DMS79 treated with DMSO at 0.1 percent for 48 hours (cell line): ENCODE measurements around the gene SOX1.

Experiments
- DNase-seq: peaks from one replicate; lab custom pipeline; 2025; lab: John Stamatoyannopoulos, UW

Gene SOX1

DNA sequence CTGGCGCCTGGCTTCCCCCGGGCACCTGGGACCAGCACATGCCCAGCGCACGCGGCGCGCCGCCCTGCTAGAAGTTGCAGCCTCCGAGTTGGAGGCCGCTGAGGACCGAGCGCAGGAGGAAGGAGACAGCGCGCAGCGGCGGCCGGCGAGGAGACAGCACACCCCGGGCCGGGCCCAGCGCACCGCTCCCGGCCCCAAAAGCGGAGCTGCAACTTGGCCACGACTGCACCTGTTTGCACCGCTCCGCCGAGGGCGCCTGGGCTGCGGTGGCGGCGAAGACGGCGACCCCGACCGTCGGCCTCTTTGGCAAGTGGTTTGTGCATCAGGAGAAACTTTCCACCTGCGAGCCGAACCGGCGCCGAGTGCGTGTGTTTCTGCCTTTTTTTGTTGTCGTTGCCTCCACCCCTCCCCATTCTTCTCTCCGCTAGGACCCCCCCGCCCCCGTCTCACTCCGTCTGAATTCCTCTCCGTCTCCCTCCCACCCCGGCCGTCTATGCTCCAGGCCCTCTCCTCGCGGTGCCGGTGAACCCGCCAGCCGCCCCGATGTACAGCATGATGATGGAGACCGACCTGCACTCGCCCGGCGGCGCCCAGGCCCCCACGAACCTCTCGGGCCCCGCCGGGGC, at the start of gene SOX1:
TSS of gene SOX1 (plus strand) at position 34 of the 626 bp plus-strand sequence. CDS start at position 544, 510 bp downstream.
- DNase-seq: peak; percentile 96

DNA sequence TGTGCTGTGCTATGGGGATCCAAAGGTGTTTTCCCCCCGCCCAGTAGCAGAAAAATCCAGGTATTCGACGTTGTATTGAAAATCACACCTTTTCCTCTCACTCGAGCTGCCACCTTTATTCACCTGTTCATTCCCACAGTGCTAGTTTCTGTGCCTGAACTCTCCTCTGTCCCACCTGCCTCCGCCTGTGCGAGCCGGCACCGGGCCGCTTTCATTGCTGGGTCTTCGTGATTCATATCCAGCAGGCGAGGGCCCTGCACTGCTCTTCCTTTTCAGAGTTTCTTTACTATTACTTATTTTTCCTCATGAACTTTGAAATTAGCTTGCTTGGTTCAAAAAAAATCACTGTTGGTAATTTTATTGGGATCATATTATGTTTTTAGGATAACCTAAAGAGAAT, 42.4 kb upstream of the SOX1 start:
- no peak for DNase-seq

DNA sequence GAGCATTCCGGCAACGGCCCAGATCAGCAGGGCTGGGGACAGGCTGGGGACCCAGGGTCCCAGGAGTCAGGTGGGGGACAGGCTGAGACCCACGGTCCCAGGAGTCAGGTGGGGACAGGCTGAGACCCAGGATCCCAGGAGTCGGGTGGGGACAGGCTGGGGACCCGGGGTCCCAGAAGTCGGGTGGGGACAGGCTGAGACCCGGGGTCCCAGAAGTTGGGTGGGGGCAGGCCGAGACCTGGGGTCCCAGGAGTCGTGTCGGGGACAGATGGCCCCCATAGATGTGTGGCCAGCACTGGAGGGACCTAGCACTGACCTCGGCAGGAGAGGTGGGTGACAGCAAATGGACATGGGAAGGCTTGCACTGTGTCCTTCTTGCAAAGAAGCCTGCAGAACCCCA, 39.7 kb upstream of the SOX1 start:
- DNase-seq: no peak

DNA sequence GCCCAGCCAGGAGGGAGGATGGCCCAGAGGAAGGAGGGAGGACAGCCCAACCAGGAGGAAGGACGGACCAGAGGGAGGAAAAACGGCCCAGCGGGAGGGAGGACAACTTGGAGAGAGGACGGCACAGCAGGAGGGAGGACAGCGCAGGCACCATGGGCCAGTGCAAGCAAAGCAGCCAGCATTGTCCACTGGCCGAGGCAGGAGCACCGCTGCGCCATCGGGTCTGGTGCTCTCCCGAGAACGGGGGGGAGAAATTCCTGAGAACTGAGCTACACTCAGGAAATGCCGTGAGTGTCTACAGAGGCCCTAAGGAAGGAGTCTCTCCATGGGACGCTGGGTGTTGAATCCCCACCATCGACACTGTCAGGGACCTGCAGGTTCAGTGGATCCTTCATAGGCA, 38.5 kb upstream of the SOX1 start:
- no peak for DNase-seq

DNA sequence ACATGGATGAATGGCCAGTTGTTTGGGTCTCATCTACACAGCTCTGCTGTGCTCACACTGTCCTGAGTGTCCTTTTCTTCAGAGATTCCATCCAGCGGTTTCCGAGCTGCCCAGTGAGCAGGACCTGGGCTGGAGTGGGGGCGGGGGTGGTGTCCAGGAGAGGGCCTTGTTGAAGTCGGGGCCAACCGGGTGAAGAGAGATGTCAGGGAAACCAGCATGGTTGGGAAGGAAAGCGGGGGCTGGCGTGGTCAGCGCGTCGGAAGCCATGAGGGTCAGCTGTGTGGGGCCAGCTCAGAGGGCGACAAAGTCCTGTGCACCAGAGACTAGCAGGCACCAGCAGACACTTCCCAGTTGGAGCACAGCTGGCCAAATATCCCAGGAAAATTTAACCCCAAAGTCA, 37.8 kb upstream of the SOX1 start:
- no peak for DNase-seq

DNA sequence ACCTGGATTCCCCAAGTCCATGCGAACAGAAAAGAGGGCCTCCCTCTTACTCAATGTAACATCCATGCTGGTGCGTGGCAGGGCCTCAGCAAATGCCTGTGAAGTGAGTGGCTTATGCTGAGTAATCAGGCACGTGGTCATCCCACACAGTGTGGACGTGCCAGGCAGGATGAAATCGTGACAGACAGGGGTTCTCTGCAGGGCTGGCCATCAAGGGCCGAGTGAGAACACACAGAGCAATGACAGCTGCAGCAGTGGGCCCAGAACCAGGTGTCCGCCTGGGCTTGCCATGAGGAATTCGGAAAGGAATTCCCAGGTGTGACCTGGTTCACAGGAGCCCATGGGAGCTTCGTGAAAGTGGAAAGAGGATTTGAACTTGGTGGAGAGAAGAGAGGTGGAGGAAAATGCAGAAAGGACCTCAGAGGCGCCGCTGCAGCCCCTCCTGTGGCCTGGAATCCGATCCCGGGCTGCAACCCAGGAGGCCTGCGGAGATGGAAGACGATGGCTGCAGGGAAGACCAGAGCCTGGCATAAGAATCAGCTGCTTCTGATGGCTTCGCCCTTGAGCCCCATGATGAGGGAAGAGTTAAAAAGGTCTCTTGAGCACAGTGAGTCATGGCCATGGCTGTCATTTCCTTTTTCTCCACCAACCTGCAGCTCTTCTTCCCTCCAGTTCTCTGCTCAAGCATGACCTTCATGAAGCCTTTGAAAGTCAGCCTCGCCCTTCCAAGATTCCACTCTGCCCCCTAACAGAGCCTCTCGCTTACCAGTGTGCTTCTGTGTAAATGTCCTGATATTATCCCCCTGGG, 34.6 kb upstream of the SOX1 start:
- DNase-seq: peak; percentile 78

DNA sequence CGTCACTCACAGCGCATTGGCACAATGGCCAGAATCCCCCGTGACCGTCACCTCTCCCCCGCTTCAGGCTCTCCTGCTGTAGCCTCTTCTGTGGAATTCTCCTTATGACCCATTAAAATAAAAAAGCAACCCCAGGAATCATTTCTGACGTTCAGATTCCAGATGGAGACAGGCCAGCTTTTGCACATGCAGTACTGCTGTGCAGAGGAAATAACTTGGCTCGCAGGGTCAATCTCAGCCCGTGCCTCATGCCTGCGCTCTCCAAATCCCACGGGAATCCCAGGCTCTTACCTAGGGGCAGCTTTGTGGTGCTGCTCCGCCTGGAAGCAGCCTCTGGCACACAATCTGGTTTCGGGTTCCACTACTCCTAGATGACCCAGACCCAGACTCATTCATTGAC, 32.7 kb upstream of the SOX1 start:
- peak; percentile 60 for DNase-seq

DNA sequence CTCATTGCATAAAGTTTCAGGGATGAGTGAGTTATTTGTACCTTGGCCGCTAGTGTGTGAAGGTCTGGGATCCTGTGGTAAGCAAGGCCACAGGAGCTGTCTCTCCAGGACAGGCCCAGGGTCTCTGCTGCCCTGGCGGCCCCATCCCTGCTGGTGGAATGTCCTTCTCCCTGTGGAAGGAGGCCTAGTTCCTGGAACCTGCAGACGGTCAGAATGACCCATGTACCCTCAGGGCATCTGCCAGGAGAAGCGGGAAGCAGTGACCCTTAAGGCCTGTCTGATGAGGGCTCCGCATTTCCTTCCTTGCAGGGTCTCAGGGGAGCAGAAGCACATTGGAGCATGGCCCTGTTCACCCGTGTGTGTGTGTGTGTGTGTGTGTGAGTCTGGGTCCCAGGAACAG, 32.1 kb upstream of the SOX1 start:
- no peak for DNase-seq

DNA sequence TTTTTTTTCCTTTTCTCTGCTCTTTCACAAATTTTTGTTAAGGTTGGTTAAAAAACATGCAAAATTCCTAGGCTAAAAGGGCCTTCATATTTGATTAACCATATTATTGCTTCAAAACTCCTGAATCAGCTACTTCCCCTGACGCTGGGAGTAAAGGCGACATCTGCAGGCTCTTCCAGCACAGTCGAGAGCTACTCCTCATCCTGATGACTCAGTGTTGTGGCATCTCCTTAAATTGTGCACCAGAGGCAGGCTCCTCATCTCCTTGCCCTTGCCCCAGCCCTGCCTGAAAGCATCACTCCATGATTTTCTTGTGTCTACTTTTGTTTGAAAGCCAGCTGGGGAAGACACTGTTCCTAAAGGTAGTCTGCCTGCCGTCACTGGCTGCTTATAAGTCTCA, 24.5 kb upstream of the SOX1 start:
- no peak for DNase-seq

DNA sequence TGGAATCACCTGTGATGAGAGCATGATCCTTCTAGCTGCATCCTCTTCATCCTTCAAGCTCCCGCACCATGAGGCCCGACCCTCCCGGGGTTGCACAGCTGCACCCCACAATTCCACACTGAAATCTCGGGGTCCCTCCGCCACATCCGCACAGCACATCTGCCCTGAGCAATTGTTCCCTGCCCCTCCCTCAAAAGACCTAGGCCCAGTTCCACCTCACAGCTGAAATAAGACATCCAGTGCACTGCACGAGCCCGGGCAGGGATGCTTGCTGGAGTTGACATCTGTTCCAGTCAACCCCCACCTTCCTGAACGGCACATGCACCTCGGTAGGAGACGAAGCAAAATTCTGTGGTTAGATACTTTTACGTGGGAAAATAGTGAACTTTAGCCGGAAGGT, 14.7 kb upstream of the SOX1 start:
- no peak for DNase-seq

DNA sequence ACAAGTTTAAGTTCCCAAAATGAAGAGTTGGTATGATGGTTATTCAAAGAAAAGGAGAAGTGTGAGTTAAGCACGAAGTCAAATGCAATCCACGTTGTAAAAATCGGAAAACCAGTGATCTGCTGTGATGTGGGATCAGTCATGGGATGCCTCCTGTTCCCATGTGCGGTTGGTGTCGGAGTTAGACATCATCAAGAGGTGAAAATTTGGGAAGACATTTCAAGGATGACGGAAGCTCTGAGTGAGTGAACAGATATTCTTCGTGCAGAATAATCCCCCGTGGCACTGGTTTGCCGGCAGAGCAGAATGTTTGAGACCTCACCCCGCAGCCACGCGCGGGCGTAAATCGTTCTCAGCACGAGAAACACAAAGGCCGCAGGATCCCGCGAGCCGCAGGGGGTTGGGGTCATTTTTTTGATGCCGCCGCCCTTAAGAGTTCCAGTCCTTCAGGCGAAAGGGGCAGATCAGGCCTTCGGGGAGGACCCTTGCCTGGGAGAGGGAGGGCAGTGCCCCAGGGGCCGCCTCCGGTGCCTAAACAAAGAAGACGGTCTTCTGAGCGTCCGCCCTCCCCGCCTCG, 13.7 kb upstream of the SOX1 start:
- no peak for DNase-seq

DNA sequence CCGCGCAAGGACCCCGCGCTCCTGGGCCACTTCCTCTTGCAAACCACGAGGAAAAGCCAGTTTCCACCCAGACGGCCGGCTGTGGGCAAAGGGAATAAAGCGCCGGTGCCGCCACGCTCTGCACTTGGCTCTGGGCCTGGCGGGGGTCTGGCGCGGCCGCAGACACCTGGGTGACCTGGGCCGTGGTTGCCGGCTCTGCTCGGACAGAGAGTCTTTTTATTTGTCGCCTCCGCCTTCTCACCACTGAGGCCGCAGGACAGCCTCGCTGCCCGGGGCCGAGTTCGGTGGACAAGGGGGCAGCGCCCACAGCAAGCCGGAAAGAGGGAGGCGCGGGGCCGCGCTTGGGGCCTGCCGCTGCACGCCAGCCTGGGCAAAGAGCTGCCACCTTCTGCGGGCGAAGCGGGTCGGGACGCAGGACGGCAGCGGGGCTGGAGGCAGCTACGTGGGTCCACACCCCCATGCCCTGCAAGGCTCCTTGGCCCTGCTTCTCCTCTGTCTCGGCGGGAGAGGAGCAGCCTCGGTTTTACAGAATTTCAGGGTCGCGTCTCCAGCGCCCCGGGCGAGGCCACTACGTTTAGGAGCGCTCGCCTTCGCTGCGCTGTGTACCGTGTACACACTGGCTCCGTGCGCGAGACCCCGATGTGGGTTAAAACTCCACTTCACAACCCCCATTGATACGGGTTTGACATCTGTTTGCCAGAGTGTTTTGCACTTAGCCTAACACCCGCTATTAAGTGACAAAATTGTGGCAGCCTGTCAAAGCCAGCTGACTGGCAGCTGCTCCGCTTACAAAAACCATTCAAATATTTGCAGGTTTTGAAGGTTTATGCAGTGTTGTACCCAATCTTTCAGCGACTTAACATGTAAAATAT, 13.0 kb upstream of the SOX1 start:
- DNase-seq: no peak

DNA sequence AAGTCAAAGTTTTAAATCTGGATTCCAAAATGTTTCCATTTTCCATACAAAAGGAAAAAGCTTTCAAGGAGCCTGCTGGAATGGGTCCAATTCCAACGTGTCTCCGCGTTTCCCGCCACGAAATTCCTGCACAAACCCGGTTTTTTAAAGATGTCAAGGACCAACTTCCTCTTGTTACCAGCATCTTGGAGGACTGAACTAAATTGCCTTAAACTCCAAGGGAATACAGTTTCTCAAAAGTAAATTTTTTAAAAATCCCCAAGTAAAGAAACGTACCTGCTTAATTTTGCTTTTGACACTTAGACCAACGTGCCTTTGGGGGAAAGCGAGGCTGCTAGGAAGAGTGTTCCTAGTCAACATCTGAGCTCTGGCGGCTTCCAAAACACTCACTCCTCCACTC, 12.3 kb upstream of the SOX1 start:
- DNase-seq: no peak

DNA sequence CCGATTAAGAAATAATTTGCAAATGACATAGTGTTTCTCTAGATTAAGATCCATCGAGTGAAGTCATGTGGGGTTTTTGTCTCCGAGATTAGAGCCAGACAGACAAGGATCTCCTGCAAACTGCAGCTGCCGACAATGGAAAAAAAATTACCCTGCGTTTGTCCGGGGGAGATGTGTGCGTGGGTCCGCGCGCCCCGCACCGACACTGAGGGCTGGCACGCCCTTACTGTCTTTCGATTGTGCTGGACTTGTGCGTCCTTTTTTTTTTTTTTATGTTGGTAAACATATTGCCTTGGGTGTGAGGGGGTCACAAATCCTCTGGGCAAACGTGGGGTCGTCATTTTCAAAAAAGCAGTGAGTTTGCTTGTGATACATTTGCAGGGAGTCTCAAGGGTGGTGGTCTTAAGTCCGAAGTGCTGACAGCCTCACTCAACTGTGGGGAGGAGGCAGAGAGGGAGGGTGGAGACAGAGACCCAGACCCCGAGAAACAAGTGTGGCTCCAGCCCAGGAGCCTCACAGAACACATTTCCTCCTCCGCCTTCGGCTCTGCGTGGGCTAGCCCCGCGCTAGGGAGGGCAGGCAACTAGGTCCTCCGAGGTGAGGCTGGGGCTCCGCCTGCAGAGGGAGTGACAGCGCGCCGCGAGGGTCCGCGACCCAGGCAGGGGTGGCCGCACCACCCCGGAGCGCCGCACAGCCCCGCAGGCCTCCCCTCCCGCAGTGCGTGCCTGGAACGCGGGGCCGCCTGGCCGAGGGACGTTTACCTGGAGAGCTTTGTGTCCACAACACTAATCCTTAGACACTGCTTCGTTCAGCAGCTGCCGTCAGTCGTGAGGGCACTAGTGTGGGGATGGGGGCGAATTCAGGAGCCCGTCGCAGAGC, 11.7 kb upstream of the SOX1 start:
- DNase-seq: no peak

DNA sequence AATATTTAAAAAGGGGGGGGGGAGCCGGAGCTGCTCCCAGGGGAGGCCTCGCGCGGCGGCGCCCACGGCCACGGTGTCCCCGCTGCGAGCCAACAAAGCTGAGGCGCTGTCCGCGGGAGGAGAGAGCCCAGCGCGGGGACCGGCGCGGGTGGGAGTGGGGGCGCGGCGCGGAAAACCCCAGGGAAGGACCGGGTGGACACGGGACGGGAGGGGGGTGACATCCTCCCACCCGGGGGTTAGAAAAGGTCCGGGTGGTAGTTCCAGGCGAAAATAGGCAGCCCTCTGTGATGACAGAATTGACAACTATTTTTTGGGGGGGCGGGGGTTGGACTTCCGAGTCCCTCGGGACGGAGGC, 11.1 kb upstream of the SOX1 start:
- DNase-seq: no peak

DNA sequence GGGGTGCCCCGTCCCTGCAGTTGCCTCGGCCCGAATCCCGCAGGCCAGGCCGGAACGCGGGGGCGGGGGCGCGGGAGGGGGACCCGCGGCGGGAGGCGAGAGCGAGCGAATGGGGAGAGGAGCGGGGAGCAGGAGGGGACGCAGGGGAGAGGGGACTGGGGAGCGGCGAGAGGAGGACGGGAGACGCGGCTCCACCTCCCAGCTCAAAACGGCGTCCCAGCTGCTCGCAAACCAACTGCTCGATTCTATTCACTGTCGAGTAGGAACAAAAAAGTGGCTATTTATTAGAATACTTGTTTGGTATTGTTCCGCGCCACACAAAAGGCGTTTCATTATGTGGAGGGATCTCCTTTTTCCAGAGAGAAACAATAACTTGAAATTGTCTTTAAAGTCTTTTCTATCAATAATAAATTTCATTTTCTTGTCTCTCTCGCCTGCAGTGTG, 10.6 kb upstream of the SOX1 start:
- DNase-seq: peak; percentile 89

DNA sequence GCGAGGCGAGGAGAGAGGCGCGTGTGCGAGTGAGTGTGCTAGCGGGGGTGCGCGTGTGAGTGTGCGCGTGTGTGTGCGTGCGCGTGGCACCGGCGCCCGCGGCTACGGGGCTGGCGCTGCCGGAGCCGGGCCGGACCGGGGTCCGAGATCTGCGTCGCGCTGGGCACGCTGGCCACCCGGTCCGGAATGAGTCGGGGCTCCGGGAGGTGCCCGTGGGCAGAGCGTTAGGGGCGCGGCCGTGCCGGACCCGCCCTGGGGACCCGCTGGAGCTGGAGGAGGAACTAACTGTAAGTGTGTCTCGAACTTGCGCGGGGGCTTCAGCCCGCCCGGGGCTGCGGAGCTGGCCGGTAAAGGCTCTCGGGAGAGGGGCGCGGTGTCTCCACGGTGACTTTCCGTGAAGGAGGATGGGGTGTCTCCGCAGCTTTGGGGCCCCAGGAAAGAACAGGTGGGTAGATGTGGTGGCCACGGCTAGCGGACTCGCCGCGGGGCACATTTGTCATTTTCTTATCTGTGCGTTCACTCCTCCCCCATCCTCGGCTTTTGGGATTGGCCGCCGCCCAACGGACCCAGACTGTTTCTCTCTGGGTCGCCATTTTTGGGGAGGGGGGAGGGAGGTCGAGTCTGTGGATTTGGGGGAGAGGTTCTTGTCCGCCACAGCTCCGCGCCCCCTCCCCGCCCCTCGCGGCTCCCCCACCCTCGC, 10.1 kb upstream of the SOX1 start:
- peak; percentile 77 for DNase-seq

DNA sequence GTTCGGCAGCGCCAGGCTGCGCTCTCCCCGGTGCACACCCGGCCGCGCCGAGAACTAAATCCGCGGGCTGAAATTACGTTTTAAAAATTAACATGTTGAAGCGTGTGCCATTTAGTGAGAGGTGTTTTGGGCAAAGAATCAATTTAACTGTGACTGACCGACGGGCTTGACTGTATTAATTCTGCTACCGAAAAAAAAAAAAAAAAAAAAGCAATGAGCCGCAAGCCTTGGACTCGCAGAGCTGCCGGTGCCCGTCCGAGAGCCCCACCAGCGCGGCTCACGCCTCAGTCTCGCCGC, 9.6 kb upstream of the SOX1 start:
- no peak for DNase-seq

DNA sequence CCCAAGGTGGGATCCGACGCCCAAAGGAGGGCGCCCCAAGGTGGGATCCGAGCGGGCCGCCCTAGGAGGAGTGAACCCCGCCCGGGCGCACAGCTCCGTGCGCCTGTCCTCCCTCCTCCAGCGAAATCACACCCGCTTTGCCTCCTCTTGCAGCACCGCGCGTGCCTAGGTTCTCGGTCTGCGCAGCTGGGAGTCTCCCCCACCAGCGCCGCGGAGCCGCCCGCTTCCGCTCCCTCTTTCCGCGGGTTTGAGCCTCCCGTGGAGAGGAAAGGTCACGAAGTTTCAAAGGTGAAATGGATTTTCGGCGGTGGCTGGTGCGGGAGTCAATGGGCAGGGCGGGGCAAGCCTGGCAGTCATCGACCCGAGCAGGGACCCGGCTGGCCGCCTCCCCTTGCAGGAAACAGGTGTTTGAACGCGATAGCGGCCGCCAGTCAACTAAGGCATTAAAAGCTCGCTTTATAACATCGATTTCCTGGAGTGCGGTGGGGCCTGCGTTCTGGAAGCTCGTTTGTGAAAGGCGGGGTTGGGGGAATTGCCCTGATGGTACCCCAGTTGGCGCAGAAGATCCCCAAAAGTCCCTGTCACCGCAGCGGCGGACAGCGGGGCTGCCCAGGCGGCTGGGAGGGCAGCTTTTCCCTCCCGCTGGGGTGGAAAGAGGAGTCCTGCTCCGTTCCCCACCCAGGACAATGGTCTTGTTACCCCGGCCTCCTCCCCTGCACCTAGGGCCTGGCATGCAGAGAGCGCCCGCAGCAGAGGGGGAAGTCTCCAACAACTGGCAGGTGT, 9.0 kb upstream of the SOX1 start:
- DNase-seq: peak; percentile 81

DNA sequence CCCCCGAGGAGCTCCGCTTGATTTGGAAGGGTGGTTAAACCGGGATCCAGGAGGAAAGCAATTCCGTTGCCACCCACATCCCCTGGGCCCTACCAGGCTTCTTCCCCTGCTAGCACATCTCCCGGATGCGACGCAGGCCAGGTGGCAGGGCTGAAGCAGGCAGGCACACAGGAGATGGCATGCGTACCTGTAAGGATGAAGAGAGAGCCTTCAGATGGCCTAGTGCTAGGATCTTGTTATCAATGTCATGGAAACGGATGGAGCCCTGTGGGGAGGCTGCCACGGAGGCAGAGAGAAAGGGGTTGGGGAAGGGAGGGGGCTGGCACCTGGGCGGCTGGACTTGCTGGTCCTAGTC, 8.5 kb upstream of the SOX1 start:
- DNase-seq: peak; percentile 80
